ENCODE data around the gene BRD7.
A peak's percentile ranks its signal among the peaks of the same experiment; 100 is the strongest.

Gene BRD7

DNA sequence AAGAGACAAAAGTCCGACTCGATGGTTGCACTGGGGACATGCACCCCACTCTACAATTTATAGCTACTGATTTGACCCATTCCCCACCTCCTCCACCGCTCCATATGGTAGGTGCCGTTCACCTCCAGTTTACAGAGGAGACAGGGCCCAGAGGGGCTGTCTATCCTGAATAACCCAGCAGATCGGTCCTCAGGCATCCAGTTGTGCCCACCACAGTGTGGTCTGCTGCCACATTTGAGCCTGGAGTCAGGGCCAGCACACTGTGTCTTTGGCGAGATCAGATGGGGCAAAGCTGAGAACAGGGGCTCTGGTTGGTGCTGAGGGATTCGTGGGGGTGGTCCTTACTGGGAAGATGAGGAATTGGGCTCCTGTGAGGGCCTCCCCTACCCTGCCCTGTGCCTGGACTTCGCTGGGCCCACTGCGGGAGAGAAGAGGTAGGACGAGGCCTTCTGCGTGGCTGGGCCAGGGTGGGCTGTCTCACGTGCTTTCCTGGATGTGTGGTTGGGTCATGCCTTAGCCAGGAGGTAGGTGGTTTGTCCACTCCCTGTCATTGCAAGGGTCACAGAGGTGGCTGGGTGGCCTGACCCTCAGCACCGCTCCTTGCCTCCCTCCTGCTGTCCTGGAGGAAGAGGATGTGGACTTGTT is 99.6 kb downstream of the BRD7 start:
- TF ChIP-seq CTCF (IDR thresholded peaks at IDR 0.05; ENCODE audit: low read depth, low read length, missing control alignments), result no peak
- H3K4me3 ChIP-seq (ENCODE audit: low read depth, low read length), result no peak overlapping the region
- in situ Hi-C loops (cut with HindIII; ENCODE audit: low sequenced_read_pairs), result no loop called here
- DNase-seq (ENCODE audit: low read depth), result no peak

- in situ Hi-C loops (cut with HindIII; ENCODE audit: low sequenced_read_pairs), result no loop called here
- no peak overlapping the region for H3K4me3 ChIP-seq (ENCODE audit: low read depth, low read length)
- DNase-seq (ENCODE audit: low read depth), result no peak
- TF ChIP-seq CTCF (IDR thresholded peaks at IDR 0.05; ENCODE audit: low read depth, low read length, missing control alignments), result no peak
These were observed 100.4 kb downstream of the BRD7 start for GRCh38 chr16:50268352-50268751.

GRCh38 chr16:50267651-50268050 is 101.1 kb downstream of the BRD7 start:
- DNase-seq (ENCODE audit: low read depth), result no peak
- H3K4me3 ChIP-seq (ENCODE audit: low read depth, low read length), result no peak overlapping the region
- TF ChIP-seq CTCF (IDR thresholded peaks at IDR 0.05; ENCODE audit: low read depth, low read length, missing control alignments), result no peak
- in situ Hi-C loops (cut with HindIII; ENCODE audit: low sequenced_read_pairs), result no loop called here

GRCh38 chr16:50267151-50267631 is 101.6 kb downstream of the BRD7 start:
- DNase-seq (ENCODE audit: low read depth), result no peak
- in situ Hi-C loops (cut with HindIII; ENCODE audit: low sequenced_read_pairs), result no loop called here
- no peak overlapping the region for H3K4me3 ChIP-seq (ENCODE audit: low read depth, low read length)
- TF ChIP-seq CTCF (IDR thresholded peaks at IDR 0.05; ENCODE audit: low read depth, low read length, missing control alignments), result no peak

DNA sequence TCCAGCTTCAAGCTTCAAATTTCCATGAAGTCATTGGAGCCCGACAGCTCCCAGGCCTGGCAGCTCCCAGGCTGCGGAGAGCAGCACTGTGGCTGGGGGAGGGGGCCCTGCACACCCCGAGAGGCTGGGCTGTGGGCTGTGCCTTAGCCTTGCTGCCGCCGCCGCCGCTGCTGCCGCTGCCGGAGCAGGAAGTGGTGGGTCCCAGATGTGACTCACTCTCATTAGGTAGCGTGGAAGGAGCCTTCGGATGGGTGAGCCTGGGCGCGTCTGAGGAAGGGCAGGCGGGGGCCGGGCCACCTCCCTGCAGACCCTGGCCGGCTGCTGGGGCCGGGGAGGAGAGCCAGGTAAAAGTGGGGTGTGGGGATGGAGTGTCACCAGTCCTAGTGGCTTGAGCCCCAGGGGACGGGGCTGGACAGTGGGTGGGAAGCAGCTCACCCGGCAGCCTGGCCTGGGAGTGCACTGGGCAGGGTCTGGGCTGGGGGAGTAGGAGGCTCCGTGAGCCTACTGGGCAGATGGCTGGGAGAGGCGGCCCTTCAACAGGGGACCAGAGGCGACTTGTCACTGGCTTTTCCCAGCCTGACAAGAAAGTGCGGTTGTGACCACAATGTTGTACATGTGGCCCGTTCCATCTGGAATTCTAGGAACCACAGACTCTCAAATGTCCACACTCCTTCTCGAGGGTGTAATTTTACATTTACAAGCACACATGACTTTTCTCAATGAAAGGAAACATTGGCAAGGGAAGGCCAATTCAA is 102.3 kb downstream of the BRD7 start, which contains the start of gene ADCY7:
Gene ADCY7, plus strand, starts transcription at position 215 of the 755 bp plus-strand sequence. CDS start 21,629 bp downstream, outside the sequence.
- TF ChIP-seq CTCF (IDR thresholded peaks at IDR 0.05; ENCODE audit: low read depth, low read length, missing control alignments), result no peak
- in situ Hi-C loops (cut with HindIII; ENCODE audit: low sequenced_read_pairs), result no loop called here
- DNase-seq (ENCODE audit: low read depth), result peak; percentile 32
- H3K4me3 ChIP-seq (ENCODE audit: low read depth, low read length), result peak within 1 kb of the TSS; percentile 32

Data from astrocyte of the cerebellum (primary cell).